Thymus (tissue), 14 donors: Measurements from ENCODE around the gene YIF1B. TPM values are rescaled to one million over a fixed set of nuclear protein-coding genes. Genes with fewer than 3 reads are reported as not detected.
"Not testable (repeated sequence)": the region's sequence is repeated elsewhere in the genome, so short reads cannot be mapped to it uniquely, and the experiment has no call there.

ENCODE experiments used
- DNase-seq, 9 donors: peaks; one replicate each; pipeline ENCODE4 v3.0.0-alpha.2; 2013; ENCODE audit warnings: low spot score in 9 of 9, low read depth in 6 of 9, missing footprints in 1 of 9
- H3K27ac ChIP-seq, 2 donors: one replicate each; pipeline ENCODE4 v1.5.1; 2013; ENCODE audit warnings: control low read depth in 1 of 2, low read depth in 1 of 2, low read length in 1 of 2, mild to moderate bottlenecking in 1 of 2, moderate library complexity in 1 of 2
- H3K27me3 ChIP-seq, 2 donors: one replicate each; pipeline ENCODE4 v1.5.1; 2013; ENCODE audit warnings: low read length in 1 of 2; ENCODE audit not compliant: control insufficient read depth in 2 of 2, insufficient read depth in 1 of 2
- H3K36me3 ChIP-seq, 2 donors: one replicate each; pipeline ENCODE4 v1.5.1; 2013; ENCODE audit warnings: low read length in 1 of 2, mild to moderate bottlenecking in 1 of 2, moderate library complexity in 1 of 2; ENCODE audit not compliant: control insufficient read depth in 2 of 2, insufficient read depth in 2 of 2
- H3K4me1 ChIP-seq, 2 donors: one replicate each; pipeline ENCODE4 v1.5.1; 2013; ENCODE audit warnings: low read length in 2 of 2; ENCODE audit not compliant: control insufficient read depth in 2 of 2, insufficient read depth in 2 of 2
- H3K4me3 ChIP-seq, 2 donors: one replicate each; pipeline ENCODE4 v1.5.1; 2013; ENCODE audit warnings: low read length in 2 of 2, control low read depth in 1 of 2, mild to moderate bottlenecking in 1 of 2
- H3K9me3 ChIP-seq, 2 donors: one replicate each; pipeline ENCODE4 v1.5.1; 2013; ENCODE audit warnings: low read length in 1 of 2, mild to moderate bottlenecking in 1 of 2; ENCODE audit not compliant: control insufficient read depth in 2 of 2, insufficient read depth in 1 of 2
- WGBS: extraction: QIAGEN DNeasy Blood & Tissue Kit; methylation state at CpG from one replicate; pipeline ENCODE4 v1.1.7; 2013; 5-methylcytosine and 5-hydroxymethylcytosine counted together
- long read RNA-seq, 10 donors: transcript quantifications; one replicate each; lab custom pipeline, GENCODE V29; 2026
- polyA plus RNA-seq: library from polyadenylated mRNA; stranded (reverse); fragments of 200-250 nt; gene quantifications from one replicate; pipeline ENCODE4 v1.2.3, GENCODE V29; 2013
- total RNA-seq: library from RNA; stranded (reverse); fragments of 120-200 nt; gene quantifications from one replicate; pipeline ENCODE4 v1.2.4, GENCODE V29; 2013
- donor health status: healthy.

Gene YIF1B, protein sequence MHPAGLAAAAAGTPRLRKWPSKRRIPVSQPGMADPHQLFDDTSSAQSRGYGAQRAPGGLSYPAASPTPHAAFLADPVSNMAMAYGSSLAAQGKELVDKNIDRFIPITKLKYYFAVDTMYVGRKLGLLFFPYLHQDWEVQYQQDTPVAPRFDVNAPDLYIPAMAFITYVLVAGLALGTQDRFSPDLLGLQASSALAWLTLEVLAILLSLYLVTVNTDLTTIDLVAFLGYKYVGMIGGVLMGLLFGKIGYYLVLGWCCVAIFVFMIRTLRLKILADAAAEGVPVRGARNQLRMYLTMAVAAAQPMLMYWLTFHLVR
- total RNA-seq (34.2 TPM), polyA plus RNA-seq (46.6 TPM)
- long read RNA-seq, donor 1, partial matches to known transcripts, result 0 of 1 reads
- long read RNA-seq, donor 1, other reads (novel, unspliced or antisense), result 0 of 1 reads
- long read RNA-seq, donor 2, transcript YIF1B-204 (7 exons, 1,404 nt), result minor isoform, 6 of 685 reads
- long read RNA-seq, donor 2, transcript YIF1B-216 (8 exons, 1,181 nt), result major isoform, 16 of 685 reads
- long read RNA-seq, donor 2, transcript YIF1B-201 (8 exons, 964 nt), result minor isoform, 5 of 685 reads
- long read RNA-seq, donor 2, transcript YIF1B-203 (8 exons, 1,225 nt), result minor isoform, 5 of 685 reads
- long read RNA-seq, donor 2, partial matches to known transcripts, result 268 of 685 reads
- long read RNA-seq, donor 2, other reads (novel, unspliced or antisense), result 381 of 685 reads
- long read RNA-seq, donor 3, transcript YIF1B-216 (8 exons, 1,181 nt), result major isoform, 13 of 34 reads
- long read RNA-seq, donor 3, partial matches to known transcripts, result 8 of 34 reads
- long read RNA-seq, donor 3, other reads (novel, unspliced or antisense), result 0 of 34 reads
- long read RNA-seq, donor 4, partial matches to known transcripts, result 0 of 6 reads
- long read RNA-seq, donor 4, other reads (novel, unspliced or antisense), result 0 of 6 reads
- long read RNA-seq, donor 5, transcript YIF1B-203 (8 exons, 1,225 nt), result minor isoform, 8 of 39 reads
- long read RNA-seq, donor 5, transcript YIF1B-216 (8 exons, 1,181 nt), result major isoform, 17 of 39 reads
- long read RNA-seq, donor 5, partial matches to known transcripts, result 5 of 39 reads
- long read RNA-seq, donor 5, other reads (novel, unspliced or antisense), result 0 of 39 reads
- long read RNA-seq, donor 6, transcript YIF1B-216 (8 exons, 1,181 nt), result major isoform, 9 of 29 reads
- long read RNA-seq, donor 6, partial matches to known transcripts, result 13 of 29 reads
- long read RNA-seq, donor 6, other reads (novel, unspliced or antisense), result 0 of 29 reads
- long read RNA-seq, donor 7, transcript YIF1B-201 (8 exons, 964 nt), result major isoform, 5 of 13 reads
- long read RNA-seq, donor 7, partial matches to known transcripts, result 0 of 13 reads
- long read RNA-seq, donor 7, other reads (novel, unspliced or antisense), result 0 of 13 reads
- long read RNA-seq, donor 8, partial matches to known transcripts, result 0 of 2 reads
- long read RNA-seq, donor 8, other reads (novel, unspliced or antisense), result 0 of 2 reads
- long read RNA-seq, donor 9, transcript YIF1B-216 (8 exons, 1,181 nt), result major isoform, 11 of 24 reads
- long read RNA-seq, donor 9, transcript YIF1B-204 (7 exons, 1,404 nt), result minor isoform, 5 of 24 reads
- long read RNA-seq, donor 9, partial matches to known transcripts, result 5 of 24 reads
- long read RNA-seq, donor 9, other reads (novel, unspliced or antisense), result 0 of 24 reads
- long read RNA-seq, donor 10, transcript YIF1B-216 (8 exons, 1,181 nt), result major isoform, 8 of 22 reads
- long read RNA-seq, donor 10, partial matches to known transcripts, result 5 of 22 reads
- long read RNA-seq, donor 10, other reads (novel, unspliced or antisense), result 0 of 22 reads

GRCh38 chr19:38315657-38316476, at the start of gene YIF1B:
YIF1B (minus strand) TSS chr19:38315947; CDS start chr19:38315917, 30 bp downstream.
- 1% methylated on average over 64 of the region's 64 CpGs for WGBS
- H3K4me3 ChIP-seq, result peak within 1 kb of the TSS; percentile 69 to 70
- H3K27me3 ChIP-seq, result peaks cover 3 to 28% of the 10 kb centered on the region in 2 donors
- H3K4me1 ChIP-seq, result peaks cover 11 to 36% of the 10 kb centered on the region in 2 donors
- H3K36me3 ChIP-seq, result no peaks in the 10 kb centered on the region
- peak within 1 kb of the TSS; percentile 83 to 84 for H3K27ac ChIP-seq
- H3K9me3 ChIP-seq, result no peaks in the 10 kb centered on the region
- peak; percentile 82 to 97 (median 90) for DNase-seq

GRCh38 chr19:38362946-38363688, 47.4 kb upstream of the YIF1B start:
- Histone ChIP-seq H3K4me1 (peaks cover 4 to 11% of the 10 kb centered on the region in 2 donors), H3K27me3 (peaks cover 28 to 53% of the 10 kb centered on the region in 2 donors)
- DNase-seq, H3K36me3 ChIP-seq, H3K9me3 ChIP-seq, H3K27ac ChIP-seq, H3K4me3 ChIP-seq: not testable (repeated sequence)
- 86% methylated on average over 15 of the region's 16 CpGs for WGBS

GRCh38 chr19:38362076-38362945, 46.6 kb upstream of the YIF1B start:
- WGBS, result 2% methylated on average over 68 of the region's 68 CpGs
- peaks cover 4 to 11% of the 10 kb centered on the region in 2 donors for H3K4me1 ChIP-seq
- no peaks in the 10 kb centered on the region for H3K36me3 ChIP-seq
- DNase-seq, result peak in 3 of 9 donors; percentile 30 to 59 (median 36)
- H3K9me3 ChIP-seq, result peaks cover 0 to 6% of the 10 kb centered on the region in 2 donors
- H3K4me3 ChIP-seq, result peak overlapping the region; percentile 37 to 62
- no peak overlapping the region for H3K27ac ChIP-seq
- H3K27me3 ChIP-seq, result peaks cover 28 to 56% of the 10 kb centered on the region in 2 donors

DNA sequence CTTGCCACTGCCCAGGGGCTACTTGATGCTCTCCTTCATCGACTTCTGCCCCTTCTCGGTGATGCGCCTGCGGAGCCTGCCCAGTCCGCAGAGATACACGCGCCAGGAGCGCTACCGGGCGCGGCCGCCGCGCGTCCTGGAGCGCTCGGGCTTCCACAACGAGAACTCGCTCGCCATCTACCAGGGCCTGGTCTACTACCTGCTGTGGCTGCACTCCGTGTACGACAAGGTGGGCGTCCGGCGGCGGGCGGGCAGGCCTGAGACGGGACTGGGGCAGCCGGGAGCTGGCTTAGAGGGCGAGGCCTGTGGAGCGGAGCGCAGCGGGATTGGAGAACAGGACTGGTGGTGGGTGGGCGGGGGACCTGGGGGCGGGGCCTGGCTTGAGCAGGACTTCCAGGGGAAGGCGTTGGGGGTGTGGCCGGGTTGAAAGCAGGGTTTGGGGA, 45.9 kb upstream of the YIF1B start:
- peak in 3 of 9 donors; percentile 33 to 68 (median 46) for DNase-seq
- under 1% methylated on average over 37 of the region's 37 CpGs for WGBS
- no peaks in the 10 kb centered on the region for H3K36me3 ChIP-seq
- H3K27ac ChIP-seq, result no peak overlapping the region
- peak overlapping the region; percentile 37 to 62 for H3K4me3 ChIP-seq
- peaks cover 4 to 11% of the 10 kb centered on the region in 2 donors for H3K4me1 ChIP-seq
- peaks cover 0 to 6% of the 10 kb centered on the region in 2 donors for H3K9me3 ChIP-seq
- H3K27me3 ChIP-seq, result peaks cover 28 to 56% of the 10 kb centered on the region in 2 donors

DNA sequence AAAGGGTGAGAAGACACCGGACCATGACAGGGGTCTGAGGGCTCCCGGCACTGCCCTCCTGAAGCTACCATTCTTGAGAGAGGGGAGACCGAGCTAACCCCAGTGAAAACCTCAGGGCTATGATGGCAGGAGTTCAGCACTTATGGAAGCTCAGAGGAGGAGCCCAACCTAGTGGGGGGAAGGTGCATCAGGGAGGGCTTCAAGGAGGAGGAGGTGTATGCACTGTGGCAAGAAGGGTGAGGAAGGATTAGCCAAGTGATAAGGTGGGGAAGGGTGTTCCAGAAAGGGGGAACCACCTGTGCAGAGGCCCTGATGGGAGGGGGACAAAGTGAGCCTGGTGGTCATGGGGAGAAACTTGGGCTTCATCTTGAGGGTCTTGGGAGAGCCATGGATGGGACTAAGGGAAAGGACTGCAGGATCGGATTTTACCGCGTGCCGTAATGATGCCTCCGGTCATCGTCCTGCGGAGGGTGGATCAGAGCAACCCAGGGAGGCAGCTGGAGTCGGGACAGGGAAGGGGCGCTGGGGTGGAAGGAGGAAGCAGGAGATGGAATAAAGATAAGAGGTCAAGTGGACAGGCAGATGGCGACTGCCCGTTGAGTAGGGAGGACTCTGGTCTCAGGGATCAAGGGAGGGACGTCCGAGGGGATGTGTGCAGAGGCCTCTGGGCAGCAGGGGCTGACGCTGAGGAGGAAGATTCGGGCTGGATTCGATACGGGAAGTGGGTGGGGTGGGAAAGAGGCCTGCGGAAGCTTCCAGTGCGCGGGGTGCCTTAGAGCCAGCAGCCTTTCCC, 45.3 kb upstream of the YIF1B start:
- Histone ChIP-seq H3K27me3 (peaks cover 28 to 61% of the 10 kb centered on the region in 2 donors), H3K27ac (no peak overlapping the region), H3K9me3 (peaks cover 0 to 6% of the 10 kb centered on the region in 2 donors), H3K4me1 (peaks cover 4 to 11% of the 10 kb centered on the region in 2 donors), H3K36me3 (no peaks in the 10 kb centered on the region), H3K4me3 (peak overlapping the region in 1 of 2 donors; percentile 62)
- no peak for DNase-seq
- 26% methylated on average over 23 of the region's 23 CpGs for WGBS

DNA sequence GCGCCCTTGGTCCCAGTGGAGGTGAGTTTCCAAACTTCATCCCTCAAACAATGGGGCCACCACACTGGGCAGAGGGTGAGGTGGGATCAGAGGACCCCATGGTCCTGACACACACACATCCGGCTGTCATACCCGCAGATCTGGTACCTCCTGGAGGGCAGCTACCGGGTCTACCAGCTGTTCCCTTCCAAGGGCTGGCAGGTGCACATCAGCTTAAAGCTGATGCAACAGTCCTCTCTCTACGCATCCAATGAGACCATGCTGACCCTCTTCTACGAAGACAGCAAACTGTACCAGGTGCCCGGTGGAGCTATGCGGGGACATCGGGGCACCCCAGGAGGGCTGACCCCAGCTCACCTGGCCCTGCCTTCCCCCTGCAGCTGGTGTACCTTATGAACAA, 44.6 kb upstream of the YIF1B start:
- Histone ChIP-seq H3K4me3 (no peak overlapping the region), H3K36me3 (no peaks in the 10 kb centered on the region), H3K27ac (no peak overlapping the region), H3K9me3 (peaks cover 0 to 6% of the 10 kb centered on the region in 2 donors), H3K27me3 (peaks cover 28 to 61% of the 10 kb centered on the region in 2 donors), H3K4me1 (peaks cover 4 to 11% of the 10 kb centered on the region in 2 donors)
- 92% methylated on average over 9 of the region's 9 CpGs for WGBS
- DNase-seq, result no peak
